GM19238 (cell line): Measurements from ENCODE around the gene ZNF700.
"Not testable (repeated sequence)": the region's sequence is repeated elsewhere in the genome, so short reads cannot be mapped to it uniquely, and the experiment has no call there.

ENCODE experiments used
- DNase-seq: peaks from one replicate; pipeline ENCODE4 v3.0.0; 2011; ENCODE audit warnings: low spot score; ENCODE audit not compliant: insufficient read length

ZNF700 gene

GRCh38 chr19:11987405-11988281 is 62.7 kb downstream of the ZNF700 start:
- peak; percentile 89 for DNase-seq

- no peak for DNase-seq
Observed at GRCh38 chr19:11989112-11989456, 64.2 kb downstream of the ZNF700 start.

GRCh38 chr19:11991921-11992320 is 67.0 kb downstream of the ZNF700 start:
- DNase-seq: not testable (repeated sequence)

GRCh38 chr19:11995174-11995573 is 70.3 kb downstream of the ZNF700 start:
- DNase-seq: no peak
